WTC11 (cell line): ENCODE measurements around the gene NUDT8. TPM values are rescaled to one million over a fixed set of nuclear protein-coding genes. Genes with fewer than 3 reads are reported as not detected.

ENCODE experiments used
- ATAC-seq: fragments of 200-7000 bp; cut with Tn5 transposase; 2 replicates; pipeline ENCODE4 v1.10.0; 2021; ENCODE audit warnings: mild to moderate bottlenecking, moderate library complexity
- CTCF ChIA-PET: fragments of 300-600 bp; sonication (Branson Sonifier 250); formaldehyde crosslinking; loops from one replicate; lab custom pipeline; 2021; ENCODE audit warnings: antibody characterized with exemption; lab: Charles Lee
- POLR2A ChIA-PET: fragments of 350-600 bp; sonication (Branson Sonifier 250); formaldehyde crosslinking; loops from one replicate; lab custom pipeline; 2021; ENCODE audit warnings: antibody characterized with exemption; lab: Charles Lee
- DNase-seq: peaks from one replicate; pipeline ENCODE4 v3.0.0; 2021; ENCODE audit warnings: low spot score
- H3K27ac Mint-ChIP-seq: 2 replicates; pipeline ENCODE4 v1.8.0; 2021; ENCODE audit warnings: mixed read lengths
- H3K27me3 Mint-ChIP-seq: 2 replicates; pipeline ENCODE4 v1.8.0; 2021; ENCODE audit warnings: low read depth, mild to moderate bottlenecking, moderate library complexity, mixed read lengths
- H3K36me3 Mint-ChIP-seq: 2 replicates; pipeline ENCODE4 v1.8.0; 2021; ENCODE audit warnings: mixed read lengths
- H3K4me1 Mint-ChIP-seq: 2 replicates; pipeline ENCODE4 v1.8.0; 2022; ENCODE audit warnings: mixed read lengths
- H3K4me3 Mint-ChIP-seq: 2 replicates; pipeline ENCODE4 v1.8.0; 2021; ENCODE audit warnings: mild to moderate bottlenecking, moderate library complexity, mixed read lengths
- H3K9me3 Mint-ChIP-seq: 2 replicates; pipeline ENCODE4 v1.8.0; 2021; ENCODE audit warnings: mixed read lengths
- EMX1 ChIP-seq: fragments of 250-450 bp; sonication (Bioruptor Pico); IDR thresholded peaks from 2 replicates; pipeline ENCODE4 v1.8.0; 2021; ENCODE audit warnings: mild to moderate bottlenecking
- FOXK1 ChIP-seq: sonication (generic); formaldehyde crosslinking; IDR thresholded peaks from 2 replicates; pipeline ENCODE4 v1.8.0; 2022; ENCODE audit warnings: mild to moderate bottlenecking, moderate library complexity, missing genetic modification reagents
- GRHL2 ChIP-seq: fragments of 250-450 bp; sonication (Bioruptor Pico); IDR thresholded peaks from 2 replicates; pipeline ENCODE4 v1.8.0; 2022; ENCODE audit warnings: mild to moderate bottlenecking, moderate library complexity; ENCODE audit not compliant: insufficient replicate concordance, severe bottlenecking
- GTF2I ChIP-seq: fragments of 250-450 bp; sonication (Bioruptor Pico); conservative IDR thresholded peaks from 2 replicates; pipeline ENCODE4 v1.4.0; 2021; ENCODE audit warnings: mild to moderate bottlenecking
- HMGA2 ChIP-seq: fragments of 250-450 bp; sonication (Bioruptor Pico); IDR thresholded peaks from 2 replicates; pipeline ENCODE4 v1.4.0; 2021; ENCODE audit warnings: mild to moderate bottlenecking, moderate library complexity
- NFE2L1 ChIP-seq: sonication (generic); formaldehyde crosslinking; IDR thresholded peaks from 2 replicates; pipeline ENCODE4 v1.8.1; 2023; ENCODE audit warnings: missing genetic modification reagents
- NR3C1 ChIP-seq: sonication (generic); formaldehyde crosslinking; conservative IDR thresholded peaks from 2 replicates; pipeline ENCODE4 v1.8.1; 2023; ENCODE audit warnings: low read depth, mild to moderate bottlenecking, missing genetic modification reagents
- SOX15 ChIP-seq: fragments of 250-450 bp; sonication (Bioruptor Pico); IDR thresholded peaks from 2 replicates; pipeline ENCODE4 v1.9.0; 2021; ENCODE audit warnings: mild to moderate bottlenecking
- TCF7 ChIP-seq: sonication (generic); formaldehyde crosslinking; IDR thresholded peaks from 2 replicates; pipeline ENCODE4 v1.8.0; 2022; ENCODE audit warnings: mild to moderate bottlenecking, low read depth, missing genetic modification reagents, moderate library complexity
- ZNF396 ChIP-seq: fragments of 250-450 bp; sonication (Bioruptor Pico); IDR thresholded peaks from 2 replicates; pipeline ENCODE4 v1.8.0; 2021; ENCODE audit warnings: mild to moderate bottlenecking, moderate library complexity, borderline replicate concordance
- ZNF423 ChIP-seq: fragments of 250-450 bp; sonication (Bioruptor Pico); IDR thresholded peaks from 2 replicates; pipeline ENCODE4 v2.1.2; 2022; ENCODE audit warnings: mild to moderate bottlenecking, moderate library complexity
- total RNA-seq: library from RNA; stranded (reverse); gene quantifications from 3 replicates; pipeline ENCODE4 v1.2.3, GENCODE V29; 2021
- TF ChIP-seq, protein P1 (sequence below): sonication (generic); formaldehyde crosslinking; IDR thresholded peaks from 2 replicates; pipeline ENCODE4 v1.8.0; 2023; ENCODE audit warnings: missing genetic modification reagents, mild to moderate bottlenecking, borderline replicate concordance
- TF ChIP-seq, protein P2 (sequence below): sonication (generic); formaldehyde crosslinking; IDR thresholded peaks from 2 replicates; pipeline ENCODE4 v1.8.1; 2023; ENCODE audit warnings: mild to moderate bottlenecking, missing genetic modification reagents, moderate library complexity
- TF ChIP-seq, protein P3 (sequence below): sonication (generic); formaldehyde crosslinking; IDR thresholded peaks from 2 replicates; pipeline ENCODE4 v1.8.0; 2023; ENCODE audit warnings: mild to moderate bottlenecking, missing genetic modification reagents
- TF ChIP-seq, protein P4 (sequence below): sonication (generic); formaldehyde crosslinking; IDR thresholded peaks from 2 replicates; pipeline ENCODE4 v1.8.0; 2023; ENCODE audit warnings: missing genetic modification reagents
- TF ChIP-seq, protein P5 (sequence below): sonication (generic); formaldehyde crosslinking; IDR thresholded peaks from 2 replicates; pipeline ENCODE4 v1.8.1; 2022; ENCODE audit warnings: low read depth, mild to moderate bottlenecking, moderate library complexity, missing genetic modification reagents, borderline replicate concordance
- TF ChIP-seq, protein P6 (sequence below): sonication (generic); formaldehyde crosslinking; IDR thresholded peaks from 2 replicates; pipeline ENCODE4 v1.8.0; 2022; ENCODE audit warnings: mild to moderate bottlenecking, missing genetic modification reagents
- TF ChIP-seq, protein P7 (sequence below): sonication (generic); formaldehyde crosslinking; conservative IDR thresholded peaks from 2 replicates; pipeline ENCODE4 v1.8.1; 2022; ENCODE audit warnings: mild to moderate bottlenecking, missing genetic modification reagents

The NUDT8 gene
- total RNA-seq, 1 experiment from 2014 or later: 8.3 TPM

DNA sequence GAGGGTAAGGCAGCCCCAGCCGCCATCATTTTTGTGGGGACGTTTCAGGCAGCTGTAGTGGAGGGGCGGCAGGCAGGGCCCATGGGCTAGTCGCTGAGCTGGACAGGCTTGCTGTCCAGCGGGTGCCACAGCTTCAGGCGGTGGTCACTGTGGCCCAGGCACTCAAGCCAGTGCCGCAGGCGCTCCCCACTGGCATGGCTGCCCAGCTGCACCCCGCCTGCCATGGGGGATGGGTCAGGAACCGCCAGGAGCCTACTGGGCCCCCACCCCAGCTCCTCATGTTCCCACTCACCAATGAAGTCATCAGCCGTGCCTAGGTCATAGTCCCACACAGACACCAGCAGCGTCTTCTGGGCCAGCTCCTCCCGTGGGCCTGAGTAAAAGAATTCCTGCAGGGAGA lies 17.0 kb downstream of the NUDT8 start (continued):
- TF ChIP-seq, protein P1, sequence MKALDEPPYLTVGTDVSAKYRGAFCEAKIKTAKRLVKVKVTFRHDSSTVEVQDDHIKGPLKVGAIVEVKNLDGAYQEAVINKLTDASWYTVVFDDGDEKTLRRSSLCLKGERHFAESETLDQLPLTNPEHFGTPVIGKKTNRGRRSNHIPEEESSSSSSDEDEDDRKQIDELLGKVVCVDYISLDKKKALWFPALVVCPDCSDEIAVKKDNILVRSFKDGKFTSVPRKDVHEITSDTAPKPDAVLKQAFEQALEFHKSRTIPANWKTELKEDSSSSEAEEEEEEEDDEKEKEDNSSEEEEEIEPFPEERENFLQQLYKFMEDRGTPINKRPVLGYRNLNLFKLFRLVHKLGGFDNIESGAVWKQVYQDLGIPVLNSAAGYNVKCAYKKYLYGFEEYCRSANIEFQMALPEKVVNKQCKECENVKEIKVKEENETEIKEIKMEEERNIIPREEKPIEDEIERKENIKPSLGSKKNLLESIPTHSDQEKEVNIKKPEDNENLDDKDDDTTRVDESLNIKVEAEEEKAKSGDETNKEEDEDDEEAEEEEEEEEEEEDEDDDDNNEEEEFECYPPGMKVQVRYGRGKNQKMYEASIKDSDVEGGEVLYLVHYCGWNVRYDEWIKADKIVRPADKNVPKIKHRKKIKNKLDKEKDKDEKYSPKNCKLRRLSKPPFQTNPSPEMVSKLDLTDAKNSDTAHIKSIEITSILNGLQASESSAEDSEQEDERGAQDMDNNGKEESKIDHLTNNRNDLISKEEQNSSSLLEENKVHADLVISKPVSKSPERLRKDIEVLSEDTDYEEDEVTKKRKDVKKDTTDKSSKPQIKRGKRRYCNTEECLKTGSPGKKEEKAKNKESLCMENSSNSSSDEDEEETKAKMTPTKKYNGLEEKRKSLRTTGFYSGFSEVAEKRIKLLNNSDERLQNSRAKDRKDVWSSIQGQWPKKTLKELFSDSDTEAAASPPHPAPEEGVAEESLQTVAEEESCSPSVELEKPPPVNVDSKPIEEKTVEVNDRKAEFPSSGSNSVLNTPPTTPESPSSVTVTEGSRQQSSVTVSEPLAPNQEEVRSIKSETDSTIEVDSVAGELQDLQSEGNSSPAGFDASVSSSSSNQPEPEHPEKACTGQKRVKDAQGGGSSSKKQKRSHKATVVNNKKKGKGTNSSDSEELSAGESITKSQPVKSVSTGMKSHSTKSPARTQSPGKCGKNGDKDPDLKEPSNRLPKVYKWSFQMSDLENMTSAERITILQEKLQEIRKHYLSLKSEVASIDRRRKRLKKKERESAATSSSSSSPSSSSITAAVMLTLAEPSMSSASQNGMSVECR (CRISPR knock-in tag): no peak
- TF ChIP-seq GTF2I (CRISPR knock-in tag): no peak
- TF ChIP-seq, protein P2, sequence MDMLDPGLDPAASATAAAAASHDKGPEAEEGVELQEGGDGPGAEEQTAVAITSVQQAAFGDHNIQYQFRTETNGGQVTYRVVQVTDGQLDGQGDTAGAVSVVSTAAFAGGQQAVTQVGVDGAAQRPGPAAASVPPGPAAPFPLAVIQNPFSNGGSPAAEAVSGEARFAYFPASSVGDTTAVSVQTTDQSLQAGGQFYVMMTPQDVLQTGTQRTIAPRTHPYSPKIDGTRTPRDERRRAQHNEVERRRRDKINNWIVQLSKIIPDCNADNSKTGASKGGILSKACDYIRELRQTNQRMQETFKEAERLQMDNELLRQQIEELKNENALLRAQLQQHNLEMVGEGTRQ: no peak
- TF ChIP-seq GRHL2 (CRISPR knock-in tag): no peak
- TF ChIP-seq HMGA2 (CRISPR knock-in tag): no peak
- TF ChIP-seq, protein P3, sequence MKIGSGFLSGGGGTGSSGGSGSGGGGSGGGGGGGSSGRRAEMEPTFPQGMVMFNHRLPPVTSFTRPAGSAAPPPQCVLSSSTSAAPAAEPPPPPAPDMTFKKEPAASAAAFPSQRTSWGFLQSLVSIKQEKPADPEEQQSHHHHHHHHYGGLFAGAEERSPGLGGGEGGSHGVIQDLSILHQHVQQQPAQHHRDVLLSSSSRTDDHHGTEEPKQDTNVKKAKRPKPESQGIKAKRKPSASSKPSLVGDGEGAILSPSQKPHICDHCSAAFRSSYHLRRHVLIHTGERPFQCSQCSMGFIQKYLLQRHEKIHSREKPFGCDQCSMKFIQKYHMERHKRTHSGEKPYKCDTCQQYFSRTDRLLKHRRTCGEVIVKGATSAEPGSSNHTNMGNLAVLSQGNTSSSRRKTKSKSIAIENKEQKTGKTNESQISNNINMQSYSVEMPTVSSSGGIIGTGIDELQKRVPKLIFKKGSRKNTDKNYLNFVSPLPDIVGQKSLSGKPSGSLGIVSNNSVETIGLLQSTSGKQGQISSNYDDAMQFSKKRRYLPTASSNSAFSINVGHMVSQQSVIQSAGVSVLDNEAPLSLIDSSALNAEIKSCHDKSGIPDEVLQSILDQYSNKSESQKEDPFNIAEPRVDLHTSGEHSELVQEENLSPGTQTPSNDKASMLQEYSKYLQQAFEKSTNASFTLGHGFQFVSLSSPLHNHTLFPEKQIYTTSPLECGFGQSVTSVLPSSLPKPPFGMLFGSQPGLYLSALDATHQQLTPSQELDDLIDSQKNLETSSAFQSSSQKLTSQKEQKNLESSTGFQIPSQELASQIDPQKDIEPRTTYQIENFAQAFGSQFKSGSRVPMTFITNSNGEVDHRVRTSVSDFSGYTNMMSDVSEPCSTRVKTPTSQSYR (CRISPR knock-in tag): no peak
- no peak for TF ChIP-seq SOX15 (CRISPR knock-in tag)
- TF ChIP-seq, protein P4, sequence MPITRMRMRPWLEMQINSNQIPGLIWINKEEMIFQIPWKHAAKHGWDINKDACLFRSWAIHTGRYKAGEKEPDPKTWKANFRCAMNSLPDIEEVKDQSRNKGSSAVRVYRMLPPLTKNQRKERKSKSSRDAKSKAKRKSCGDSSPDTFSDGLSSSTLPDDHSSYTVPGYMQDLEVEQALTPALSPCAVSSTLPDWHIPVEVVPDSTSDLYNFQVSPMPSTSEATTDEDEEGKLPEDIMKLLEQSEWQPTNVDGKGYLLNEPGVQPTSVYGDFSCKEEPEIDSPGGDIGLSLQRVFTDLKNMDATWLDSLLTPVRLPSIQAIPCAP (CRISPR knock-in tag): no peak
- TF ChIP-seq, protein P5, sequence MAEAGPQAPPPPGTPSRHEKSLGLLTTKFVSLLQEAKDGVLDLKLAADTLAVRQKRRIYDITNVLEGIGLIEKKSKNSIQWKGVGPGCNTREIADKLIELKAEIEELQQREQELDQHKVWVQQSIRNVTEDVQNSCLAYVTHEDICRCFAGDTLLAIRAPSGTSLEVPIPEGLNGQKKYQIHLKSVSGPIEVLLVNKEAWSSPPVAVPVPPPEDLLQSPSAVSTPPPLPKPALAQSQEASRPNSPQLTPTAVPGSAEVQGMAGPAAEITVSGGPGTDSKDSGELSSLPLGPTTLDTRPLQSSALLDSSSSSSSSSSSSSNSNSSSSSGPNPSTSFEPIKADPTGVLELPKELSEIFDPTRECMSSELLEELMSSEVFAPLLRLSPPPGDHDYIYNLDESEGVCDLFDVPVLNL: no peak
- TF ChIP-seq, all 79 proteins: peak for 0

DNA sequence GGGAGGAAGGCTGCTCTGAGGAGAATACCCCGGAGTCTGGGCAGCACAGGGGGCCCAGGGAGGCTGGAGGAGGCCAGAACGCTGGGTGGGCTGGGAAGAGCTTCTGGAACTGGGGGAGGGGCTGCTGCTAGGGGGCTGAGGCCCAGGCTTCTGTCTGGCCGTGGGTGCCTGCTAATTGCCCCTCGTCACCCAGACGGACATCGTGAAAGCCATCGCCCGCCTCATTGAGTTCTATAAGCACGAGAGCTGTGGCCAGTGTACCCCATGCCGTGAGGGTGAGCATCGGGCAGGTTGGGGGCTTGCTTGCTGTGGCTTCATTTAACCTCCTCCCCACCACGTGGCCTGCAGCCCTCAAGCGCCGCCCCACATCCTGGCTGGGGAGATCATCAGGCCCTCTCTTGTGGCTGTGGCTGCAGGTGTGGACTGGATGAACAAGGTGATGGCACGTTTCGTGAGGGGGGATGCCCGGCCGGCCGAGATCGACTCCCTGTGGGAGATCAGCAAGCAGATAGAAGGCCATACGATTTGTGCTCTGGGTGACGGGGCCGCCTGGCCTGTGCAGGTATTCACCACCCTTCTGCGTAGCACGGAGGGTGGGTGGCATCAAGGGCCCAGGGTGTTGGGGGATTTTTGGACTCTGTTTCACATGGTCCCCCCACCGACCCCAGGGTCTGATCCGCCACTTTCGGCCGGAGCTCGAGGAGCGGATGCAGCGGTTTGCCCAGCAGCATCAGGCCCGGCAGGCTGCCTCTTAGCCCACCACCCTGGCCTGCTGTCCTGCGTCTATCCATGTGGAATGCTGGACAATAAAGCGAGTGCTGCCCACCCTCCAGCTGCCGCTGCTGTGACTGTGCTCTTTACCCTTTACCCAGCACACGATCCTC lies 17.8 kb downstream of the NUDT8 start:
- Mint-ChIP-seq H3K36me3 (peaks cover 21% of the 10 kb centered on the region), H3K9me3 (no peaks in the 10 kb centered on the region), H3K27ac (no peak overlapping the region), H3K27me3 (peaks cover 13% of the 10 kb centered on the region), H3K4me3 (no peak overlapping the region), H3K4me1 (peaks cover 22% of the 10 kb centered on the region)
- DNase-seq (no peak), ATAC-seq (no peak)
- ChIA-PET POLR2A (no interaction called here), CTCF (interaction anchor here (4.0 to 10.2 kb wide), 2 partner anchors 18 to 29 kb away, joined by 47 to 200 read pairs; partner anchors contain the start of genes GSTP1 and NUDT8)
- TF ChIP-seq ZNF396: no peak
- TF ChIP-seq NR3C1 (CRISPR knock-in tag): no peak
- TF ChIP-seq NFE2L1: no peak
- TF ChIP-seq, protein P1 (CRISPR knock-in tag): no peak
- TF ChIP-seq EMX1: no peak
- no peak for TF ChIP-seq FOXK1
- TF ChIP-seq ZNF423: no peak
- no peak for TF ChIP-seq HMGA2 (CRISPR knock-in tag)
- TF ChIP-seq, protein P6, sequence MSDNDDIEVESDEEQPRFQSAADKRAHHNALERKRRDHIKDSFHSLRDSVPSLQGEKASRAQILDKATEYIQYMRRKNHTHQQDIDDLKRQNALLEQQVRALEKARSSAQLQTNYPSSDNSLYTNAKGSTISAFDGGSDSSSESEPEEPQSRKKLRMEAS (CRISPR knock-in tag): no peak
- TF ChIP-seq, protein P7, sequence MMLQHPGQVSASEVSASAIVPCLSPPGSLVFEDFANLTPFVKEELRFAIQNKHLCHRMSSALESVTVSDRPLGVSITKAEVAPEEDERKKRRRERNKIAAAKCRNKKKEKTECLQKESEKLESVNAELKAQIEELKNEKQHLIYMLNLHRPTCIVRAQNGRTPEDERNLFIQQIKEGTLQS: no peak
- no peak for TF ChIP-seq TCF7 (CRISPR knock-in tag)
